DOHH2 (cell line): ENCODE data around the gene FSCN2.

ENCODE experiments used
- CTCF ChIP-seq: fragments of 200-600 bp; sonication (generic); IDR thresholded peaks from one replicate; pipeline ENCODE4 v1.5.1; 2014; ENCODE audit warnings: antibody characterized with exemption, mild to moderate bottlenecking, low read depth, low read length; ENCODE audit not compliant: poor library complexity, severe bottlenecking
- EZH2phosphoT487 ChIP-seq: fragments of 200-600 bp; sonication (generic); IDR thresholded peaks from 2 replicates; pipeline ENCODE4 v1.6.1; 2017; ENCODE audit warnings: borderline replicate concordance, mild to moderate bottlenecking, antibody characterized with exemption, low read length, moderate library complexity, mixed read lengths

GRCh38 chr17:81517009-81517338 lies 11.2 kb upstream of the FSCN2 start:
- TF ChIP-seq CTCF (no peak), EZH2phosphoT487 (no peak)
